ENCODE results near the gene PTGDS.

Gene PTGDS

DNA sequence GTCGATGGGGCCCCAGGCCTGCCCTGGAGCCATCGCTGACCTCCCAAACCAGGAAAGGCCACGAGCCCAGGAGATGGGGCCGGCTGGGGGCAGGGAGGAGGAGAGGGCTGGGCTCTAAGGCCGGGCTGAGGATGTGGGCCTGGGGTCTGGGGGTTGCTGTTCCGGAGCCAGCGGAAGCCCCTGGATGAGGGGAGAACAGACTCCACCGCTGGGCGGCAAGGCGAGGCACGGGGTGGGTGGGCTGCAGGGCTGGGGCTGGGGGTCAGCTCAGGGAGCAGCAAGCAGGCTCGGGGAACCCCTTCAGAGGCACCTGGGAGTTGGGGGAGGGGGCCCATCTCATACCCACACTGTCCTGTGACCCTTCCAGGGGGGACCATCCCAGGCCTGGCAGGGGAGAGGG lies 13.6 kb upstream of the PTGDS start:
- H3K4me1 ChIP-seq: peaks cover 14 to 25% (median 19%) of the 10 kb centered on the region in 10 experiments
- 0 out of 22 replicates have a peak, but pooled peaks cover 0 to 4% (median 0%) of the 10 kb centered on the region in 11 experiments for H3K27me3 ChIP-seq
- H3K9me3 ChIP-seq (replicated peaks in 1 of 11): no peaks in the 10 kb centered on the region
- peak overlapping the region in 1 of 11 experiments; percentile 2; a peak in 1 of 22 replicates for H3K9ac ChIP-seq
- H3K36me3 ChIP-seq: no peaks in the 10 kb centered on the region
- H3K27ac ChIP-seq: no peak overlapping the region
- TF ChIP-seq Cebpa-rat (IDR thresholded peaks at IDR 0.05): no peak
- no peaks in the 10 kb centered on the region for H4K20me1 ChIP-seq
- no peak overlapping the region for H3K4me3 ChIP-seq
- H3K4me2 ChIP-seq: 0 out of 22 replicates have a peak overlapping the region, but pooled peaks of 2 of the 11 experiments have one; percentile 48 to 51

GRCh38 chr9:136964171-136964689 lies 13.1 kb upstream of the PTGDS start:
- Histone ChIP-seq H3K4me2 (peak overlapping the region in 4 of 11 experiments; percentile 20 to 51 (median 36); a peak in 6 of 22 replicates), H3K9ac (peak overlapping the region in 1 of 11 experiments; percentile 2; a peak in 1 of 22 replicates), H3K4me3 (no peak overlapping the region), H3K27me3 (0 out of 22 replicates have a peak, but pooled peaks cover 0 to 4% (median 0%) of the 10 kb centered on the region in 11 experiments), H4K20me1 (no peaks in the 10 kb centered on the region), H3K27ac (no peak overlapping the region), H3K9me3 (replicated peaks in 1 of 11) (no peaks in the 10 kb centered on the region), H3K36me3 (no peaks in the 10 kb centered on the region), H3K4me1 (peaks cover 14 to 25% (median 18%) of the 10 kb centered on the region in 10 experiments)
- no peak for TF ChIP-seq Cebpa-rat (IDR thresholded peaks at IDR 0.05)

DNA sequence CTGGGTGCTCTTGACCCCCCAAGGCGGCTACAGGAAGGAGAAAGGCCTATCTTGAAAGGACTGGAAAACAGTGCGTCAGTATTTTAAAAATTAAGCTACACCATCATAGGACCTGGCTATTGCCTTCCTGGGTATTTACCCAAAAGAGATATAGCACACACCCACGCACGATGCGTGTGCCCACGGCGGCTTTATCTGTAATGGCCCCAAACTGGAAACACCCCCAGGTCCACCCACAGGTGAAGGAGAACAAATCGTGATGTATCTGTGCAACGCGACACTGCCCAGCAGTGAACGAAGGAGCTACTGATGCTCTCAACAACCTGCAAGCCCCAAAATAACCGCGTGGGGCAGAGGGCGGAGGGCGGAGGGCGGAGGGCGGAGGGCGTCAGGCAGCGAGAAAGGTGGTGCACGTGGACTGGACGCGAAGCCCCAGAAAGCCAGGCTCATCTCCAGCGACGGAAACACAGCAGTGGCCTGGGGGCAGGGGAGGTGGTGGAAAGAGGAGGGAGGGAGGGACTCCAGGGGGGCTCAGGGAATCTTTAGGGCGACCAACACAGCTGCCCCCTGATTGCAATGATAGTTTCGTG lies 12.4 kb upstream of the PTGDS start:
- H3K4me3 ChIP-seq: no peak overlapping the region
- TF ChIP-seq Cebpa-rat (IDR thresholded peaks at IDR 0.05): no peak
- H3K36me3 ChIP-seq: no peaks in the 10 kb centered on the region
- H3K27me3 ChIP-seq: 0 out of 22 replicates have a peak, but pooled peaks cover 0 to 4% (median 0%) of the 10 kb centered on the region in 11 experiments
- H4K20me1 ChIP-seq: no peaks in the 10 kb centered on the region
- peak overlapping the region in 4 of 11 experiments; percentile 20 to 51 (median 36); a peak in 5 of 22 replicates for H3K4me2 ChIP-seq
- H3K9me3 ChIP-seq (replicated peaks in 1 of 11): no peaks in the 10 kb centered on the region
- H3K9ac ChIP-seq: no peak overlapping the region; a peak in 1 of 22 replicates
- peaks cover 13 to 24% (median 17%) of the 10 kb centered on the region in 10 experiments for H3K4me1 ChIP-seq
- no peak overlapping the region for H3K27ac ChIP-seq

DNA sequence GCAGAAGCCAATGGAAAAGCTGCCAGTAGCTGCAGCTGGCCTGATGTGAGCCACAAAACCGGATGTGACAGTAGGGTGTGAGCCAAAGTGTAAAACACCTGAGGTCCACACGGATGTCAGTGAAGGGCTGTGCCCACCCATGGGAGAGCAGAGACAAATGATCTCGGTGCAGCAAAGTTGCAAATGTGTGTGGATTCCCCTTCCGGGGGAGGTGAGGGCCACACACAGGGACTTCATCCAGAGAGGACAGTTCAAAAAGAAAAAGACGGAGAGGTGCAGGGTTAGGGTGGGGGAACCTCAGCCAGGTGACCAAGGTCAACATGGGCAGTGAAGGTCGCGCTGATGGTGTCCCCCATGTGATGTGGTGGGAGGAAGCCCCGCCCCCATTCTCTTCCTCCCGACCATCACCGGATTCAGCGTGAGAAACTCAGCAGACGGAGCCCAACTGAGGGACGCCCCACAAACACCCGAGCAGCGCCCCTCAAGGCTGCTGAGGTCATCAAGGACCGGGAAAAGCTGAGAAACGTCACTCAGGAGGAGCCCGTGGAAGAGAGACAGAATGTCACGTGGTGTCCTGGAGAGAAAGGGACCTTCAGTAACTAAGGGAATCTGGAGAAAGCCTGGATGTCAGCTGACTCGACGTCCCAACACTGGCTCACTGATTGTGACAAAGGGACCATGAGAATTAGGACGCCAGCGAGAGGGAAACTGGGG lies 11.4 kb upstream of the PTGDS start:
- no peaks in the 10 kb centered on the region for H3K9me3 ChIP-seq (replicated peaks in 1 of 11)
- H3K27ac ChIP-seq: no peak overlapping the region
- H3K36me3 ChIP-seq: no peaks in the 10 kb centered on the region
- H4K20me1 ChIP-seq: no peaks in the 10 kb centered on the region
- no peak for TF ChIP-seq Cebpa-rat (IDR thresholded peaks at IDR 0.05)
- H3K4me2 ChIP-seq: peak overlapping the region; percentile 42 to 82 (median 61)
- H3K9ac ChIP-seq: 0 out of 22 replicates have a peak overlapping the region, but pooled peaks of 1 of the 11 experiments have one; percentile 29
- 0 out of 20 replicates have a peak overlapping the region, but pooled peaks of 1 of the 10 experiments have one; percentile 15 for H3K4me3 ChIP-seq
- H3K4me1 ChIP-seq: peaks cover 21 to 33% (median 25%) of the 10 kb centered on the region in 10 experiments
- 0 out of 22 replicates have a peak, but pooled peaks cover 0 to 4% (median 0%) of the 10 kb centered on the region in 11 experiments for H3K27me3 ChIP-seq

- Histone ChIP-seq H3K4me1 (peaks cover 22 to 36% (median 31%) of the 10 kb centered on the region in 10 experiments), H3K27ac (no peak overlapping the region), H3K27me3 (0 out of 22 replicates have a peak, but pooled peaks cover 0 to 4% (median 0%) of the 10 kb centered on the region in 11 experiments)
These were observed 8.8 kb upstream of the PTGDS start for GRCh38 chr9:136968333-136969127.

DNA sequence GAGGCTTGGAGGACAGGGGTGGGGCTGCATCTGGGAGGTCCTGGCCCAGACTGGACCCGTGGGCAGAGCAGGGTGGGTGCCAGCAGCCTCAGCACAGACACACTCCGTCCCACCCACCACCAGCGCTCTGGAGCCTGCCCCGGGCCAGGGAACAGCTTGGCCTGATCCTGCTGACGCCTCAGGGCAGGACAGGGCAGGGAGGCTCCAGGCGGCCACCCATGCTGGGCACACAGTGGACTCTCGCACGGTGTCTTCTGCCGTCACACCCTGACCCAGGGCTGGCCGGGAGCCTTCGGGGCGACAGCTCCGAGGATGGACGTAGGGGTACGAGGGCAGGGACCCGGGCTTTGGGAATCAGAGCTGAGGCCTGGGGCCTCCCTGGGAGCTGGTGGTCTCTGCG lies 8.2 kb upstream of the PTGDS start:
- Histone ChIP-seq H3K4me3 (no peak overlapping the region), H3K9ac (0 out of 22 replicates have a peak overlapping the region, but pooled peaks of 1 of the 11 experiments have one; percentile 33), H3K36me3 (no peaks in the 10 kb centered on the region), H3K4me2 (no peak overlapping the region), H3K4me1 (peaks cover 22 to 37% (median 31%) of the 10 kb centered on the region in 10 experiments), H3K27ac (no peak overlapping the region), H3K9me3 (replicated peaks in 1 of 11) (no peaks in the 10 kb centered on the region), H3K27me3 (0 out of 22 replicates have a peak, but pooled peaks cover 0 to 4% (median 0%) of the 10 kb centered on the region in 11 experiments), H4K20me1 (no peaks in the 10 kb centered on the region)
- TF ChIP-seq Cebpa-rat (IDR thresholded peaks at IDR 0.05): no peak

More at GRCh38 chr9:136968333-136969127, 8.8 kb upstream of the PTGDS start:
- H3K4me3 ChIP-seq: no peak overlapping the region
- H4K20me1 ChIP-seq: no peaks in the 10 kb centered on the region
- H3K9ac ChIP-seq: no peak overlapping the region; a peak in 1 of 22 replicates
- H3K36me3 ChIP-seq: no peaks in the 10 kb centered on the region
- no peak for TF ChIP-seq Cebpa-rat (IDR thresholded peaks at IDR 0.05)
- no peak overlapping the region for H3K4me2 ChIP-seq
- no peaks in the 10 kb centered on the region for H3K9me3 ChIP-seq (replicated peaks in 1 of 11)

DNA sequence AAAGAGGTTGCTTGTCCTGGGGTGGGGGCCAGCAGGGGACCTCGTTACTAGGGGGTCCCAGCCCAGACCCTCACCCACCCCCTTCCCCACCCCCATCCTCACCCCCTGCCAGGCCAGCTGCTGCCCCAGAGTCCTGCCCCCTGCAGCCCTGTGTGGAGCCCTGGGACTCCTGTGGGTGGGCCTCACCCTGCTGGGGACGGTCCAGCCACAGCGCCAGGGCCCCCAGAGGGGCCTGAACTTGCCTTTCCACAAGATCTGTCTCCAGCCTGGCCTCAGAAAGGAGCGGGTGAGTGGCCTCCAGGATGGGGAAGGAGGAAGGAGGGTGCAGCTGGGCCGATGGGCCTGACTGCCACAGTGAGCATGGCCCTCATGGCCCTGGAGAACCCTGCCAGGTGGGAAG lies 7.5 kb upstream of the PTGDS start:
- Histone ChIP-seq H3K9ac (peak overlapping the region in 3 of 11 experiments; percentile 4 to 28 (median 6); a peak in 5 of 22 replicates), H3K4me1 (peaks cover 25 to 41% (median 33%) of the 10 kb centered on the region in 10 experiments), H3K9me3 (replicated peaks in 1 of 11) (no peaks in the 10 kb centered on the region), H3K27ac (peak overlapping the region in 1 of 11 experiments; percentile 15; a peak in 1 of 22 replicates), H3K4me3 (no peak overlapping the region), H3K4me2 (peak overlapping the region in 10 of 11 experiments; percentile 15 to 82 (median 68); a peak in 17 of 22 replicates), H4K20me1 (no peaks in the 10 kb centered on the region), H3K27me3 (0 out of 22 replicates have a peak, but pooled peaks cover 0 to 4% (median 0%) of the 10 kb centered on the region in 11 experiments), H3K36me3 (no peaks in the 10 kb centered on the region)
- TF ChIP-seq Cebpa-rat (IDR thresholded peaks at IDR 0.05): no peak

DNA sequence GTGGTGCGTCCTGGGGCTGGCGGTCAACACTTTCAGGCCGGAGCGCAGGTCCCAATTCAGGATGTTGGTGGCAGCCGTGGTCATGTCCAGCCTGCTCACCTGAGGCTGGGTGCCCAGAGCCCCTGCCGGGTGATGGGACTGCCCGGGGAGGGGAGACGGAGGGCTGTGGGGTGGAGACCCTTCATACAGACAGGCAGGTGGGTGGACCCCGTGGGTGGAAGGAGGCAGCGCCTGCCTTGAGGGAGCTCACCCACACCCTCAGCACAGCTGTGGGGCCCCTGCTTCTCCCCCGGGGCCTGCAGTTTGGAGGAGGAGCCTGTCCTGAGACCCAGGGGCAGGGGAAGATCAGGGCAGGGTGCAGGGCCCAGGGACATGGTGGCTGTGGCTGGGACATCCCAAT lies 6.9 kb upstream of the PTGDS start:
- peak overlapping the region; percentile 15 to 82 (median 68); a peak in 21 of 22 replicates for H3K4me2 ChIP-seq
- 0 out of 22 replicates have a peak, but pooled peaks cover 0 to 4% (median 0%) of the 10 kb centered on the region in 11 experiments for H3K27me3 ChIP-seq
- peaks cover 31 to 46% (median 39%) of the 10 kb centered on the region in 10 experiments for H3K4me1 ChIP-seq
- TF ChIP-seq Cebpa-rat (IDR thresholded peaks at IDR 0.05): no peak
- H3K9me3 ChIP-seq (replicated peaks in 1 of 11): no peaks in the 10 kb centered on the region
- H3K9ac ChIP-seq: peak overlapping the region in 8 of 11 experiments; percentile 6 to 49 (median 36); a peak in 12 of 22 replicates
- no peaks in the 10 kb centered on the region; a peak in 2 of 22 replicates for H4K20me1 ChIP-seq
- H3K27ac ChIP-seq: peak overlapping the region in 1 of 11 experiments; percentile 15; a peak in 1 of 22 replicates
- no peaks in the 10 kb centered on the region for H3K36me3 ChIP-seq
- H3K4me3 ChIP-seq: no peak overlapping the region
